ENCODE results near the gene RRP12.

RRP12 gene

DNA sequence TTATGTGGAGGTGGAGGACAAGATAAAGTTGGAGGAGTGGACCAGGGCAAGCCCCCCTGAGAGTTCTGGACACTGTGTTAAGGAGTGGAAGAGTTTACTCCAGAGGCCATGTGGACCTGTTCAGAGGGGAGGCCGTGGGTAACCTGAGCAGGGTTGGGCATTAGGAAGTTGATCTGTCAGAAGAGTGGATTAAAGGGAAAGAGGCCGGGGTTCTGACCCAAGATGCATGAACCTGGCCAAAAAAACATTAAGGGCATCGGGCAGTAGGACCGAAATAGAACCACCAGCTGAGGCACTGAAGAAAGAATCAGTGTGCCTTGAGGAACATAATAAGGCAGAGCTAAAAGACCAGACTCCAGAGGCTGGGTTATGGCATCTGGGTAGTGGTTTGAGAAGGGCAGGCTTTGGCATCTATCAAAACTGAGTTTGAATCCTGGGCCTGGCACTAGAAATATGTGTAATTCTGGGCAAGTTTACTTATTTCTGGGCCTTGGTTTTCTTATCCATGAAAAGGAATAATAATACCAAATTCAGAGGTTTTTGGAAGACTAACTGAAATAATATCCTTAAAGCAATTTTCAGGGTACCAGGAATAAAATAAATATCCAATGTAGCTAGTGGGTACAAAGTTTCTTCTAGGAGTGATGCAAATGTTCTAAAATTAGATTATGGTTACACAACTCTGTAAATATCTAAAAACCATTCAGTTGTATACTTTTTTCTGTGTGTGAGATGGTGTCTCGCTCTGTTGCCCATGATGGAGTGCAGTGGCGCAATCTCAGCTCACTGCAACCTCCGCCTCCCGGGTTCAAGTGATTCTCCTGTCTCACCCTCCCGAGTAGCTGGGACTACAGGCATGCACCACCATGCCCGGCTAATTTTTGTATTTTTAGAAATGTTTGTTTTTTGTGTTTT, 93.0 kb downstream of the RRP12 start:
- no peak for DNase-seq

GRCh38 chr10:97307441-97307840, 93.7 kb downstream of the RRP12 start:
- no peak for DNase-seq
